Esophagus mucosa (tissue), 1 donor: Measurements from ENCODE around the gene ASPHD1. TPM values are rescaled to one million over a fixed set of nuclear protein-coding genes. Genes with fewer than 3 reads are reported as not detected.
A peak's percentile ranks its signal among the peaks of the same experiment; 100 is the strongest.
"Not testable (repeated sequence)": the region's sequence is repeated elsewhere in the genome, so short reads cannot be mapped to it uniquely, and the experiment has no call there.

Experiments used
- ATAC-seq: fragments of 200-7000 bp; cut with Tn5 transposase; one replicate; pipeline ENCODE4 v1.9.1; 2020
- total RNA-seq: library from RNA; stranded (reverse); gene quantifications from one replicate; pipeline ENCODE4 v1.2.4, GENCODE V29; 2023
- donor health status: DM: yes; HTN: yes; CAD: no.

ASPHD1 gene
- total RNA-seq, 1 donor from 2014 or later = 1.00 TPM

GRCh38 chr16:29909851-29910250, 9.6 kb downstream of the ASPHD1 start:
- ATAC-seq = not testable (repeated sequence)

GRCh38 chr16:29910819-29911675, 10.8 kb downstream of the ASPHD1 start:
- ATAC-seq = peak; percentile 13

GRCh38 chr16:29911676-29912010, 11.4 kb downstream of the ASPHD1 start:
- no peak for ATAC-seq

GRCh38 chr16:29912087-29912486, 11.8 kb downstream of the ASPHD1 start:
- no peak for ATAC-seq

GRCh38 chr16:29913514-29913913, 13.2 kb downstream of the ASPHD1 start:
- ATAC-seq = no peak

GRCh38 chr16:29915590-29916247, 15.4 kb downstream of the ASPHD1 start:
- no peak for ATAC-seq

- no peak for ATAC-seq
Observed at GRCh38 chr16:29916979-29917378, 16.7 kb downstream of the ASPHD1 start.

GRCh38 chr16:29920288-29921033, 20.2 kb downstream of the ASPHD1 start:
- no peak for ATAC-seq

- no peak for ATAC-seq
Observed at GRCh38 chr16:29921034-29921385, 20.7 kb downstream of the ASPHD1 start.

- ATAC-seq = no peak
Observed at GRCh38 chr16:29922326-29922725, 22.0 kb downstream of the ASPHD1 start.

GRCh38 chr16:29922986-29923501, 22.8 kb downstream of the ASPHD1 start:
- ATAC-seq = no peak

- ATAC-seq = peak; percentile 27
Observed at GRCh38 chr16:29925105-29925756, 24.9 kb downstream of the ASPHD1 start.

- ATAC-seq = peak; percentile 97
Observed at GRCh38 chr16:29925781-29926710, 25.8 kb downstream of the ASPHD1 start, which contains the start of gene KCTD13. KCTD13 (minus strand) TSS chr16:29926226; CDS start chr16:29926033, 193 bp downstream.

GRCh38 chr16:29926711-29927052, 26.4 kb downstream of the ASPHD1 start:
- ATAC-seq = peak; percentile 6

- no peak for ATAC-seq
Observed at GRCh38 chr16:29927070-29927905, 27.0 kb downstream of the ASPHD1 start.

- ATAC-seq = not testable (repeated sequence)
Observed at GRCh38 chr16:29931750-29932149, 31.5 kb downstream of the ASPHD1 start.

- no peak for ATAC-seq
Observed at GRCh38 chr16:29940656-29941055, 40.4 kb downstream of the ASPHD1 start.

- ATAC-seq = peak; percentile 98
Observed at GRCh38 chr16:29943846-29944799, 43.8 kb downstream of the ASPHD1 start.

- no peak for ATAC-seq
Observed at GRCh38 chr16:29947897-29948296, 47.6 kb downstream of the ASPHD1 start.
